ENCODE measurements around the gene XRRA1.

- TF ChIP-seq KLF1 (tag by site-specific recombination; IDR thresholded peaks at IDR 0.05) (no peak), ZEB2 (tag by site-specific recombination; IDR thresholded peaks at IDR 0.05) (no peak), CTCF (tag by site-specific recombination; IDR thresholded peaks at IDR 0.05) (no peak), ZNF423 (tag by site-specific recombination; IDR thresholded peaks at IDR 0.05) (no peak), ZNF223 (tag by site-specific recombination; IDR thresholded peaks at IDR 0.05) (no peak), ZNF561 (tag by site-specific recombination; IDR thresholded peaks at IDR 0.05; ENCODE audit: borderline replicate concordance) (no peak), ZNF513 (tag by site-specific recombination; IDR thresholded peaks at IDR 0.05) (no peak)
- TF ChIP-seq, protein P1, sequence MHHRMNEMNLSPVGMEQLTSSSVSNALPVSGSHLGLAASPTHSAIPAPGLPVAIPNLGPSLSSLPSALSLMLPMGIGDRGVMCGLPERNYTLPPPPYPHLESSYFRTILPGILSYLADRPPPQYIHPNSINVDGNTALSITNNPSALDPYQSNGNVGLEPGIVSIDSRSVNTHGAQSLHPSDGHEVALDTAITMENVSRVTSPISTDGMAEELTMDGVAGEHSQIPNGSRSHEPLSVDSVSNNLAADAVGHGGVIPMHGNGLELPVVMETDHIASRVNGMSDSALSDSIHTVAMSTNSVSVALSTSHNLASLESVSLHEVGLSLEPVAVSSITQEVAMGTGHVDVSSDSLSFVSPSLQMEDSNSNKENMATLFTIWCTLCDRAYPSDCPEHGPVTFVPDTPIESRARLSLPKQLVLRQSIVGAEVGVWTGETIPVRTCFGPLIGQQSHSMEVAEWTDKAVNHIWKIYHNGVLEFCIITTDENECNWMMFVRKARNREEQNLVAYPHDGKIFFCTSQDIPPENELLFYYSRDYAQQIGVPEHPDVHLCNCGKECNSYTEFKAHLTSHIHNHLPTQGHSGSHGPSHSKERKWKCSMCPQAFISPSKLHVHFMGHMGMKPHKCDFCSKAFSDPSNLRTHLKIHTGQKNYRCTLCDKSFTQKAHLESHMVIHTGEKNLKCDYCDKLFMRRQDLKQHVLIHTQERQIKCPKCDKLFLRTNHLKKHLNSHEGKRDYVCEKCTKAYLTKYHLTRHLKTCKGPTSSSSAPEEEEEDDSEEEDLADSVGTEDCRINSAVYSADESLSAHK (tag by site-specific recombination; IDR thresholded peaks at IDR 0.05): no peak
- TF ChIP-seq, protein P2, sequence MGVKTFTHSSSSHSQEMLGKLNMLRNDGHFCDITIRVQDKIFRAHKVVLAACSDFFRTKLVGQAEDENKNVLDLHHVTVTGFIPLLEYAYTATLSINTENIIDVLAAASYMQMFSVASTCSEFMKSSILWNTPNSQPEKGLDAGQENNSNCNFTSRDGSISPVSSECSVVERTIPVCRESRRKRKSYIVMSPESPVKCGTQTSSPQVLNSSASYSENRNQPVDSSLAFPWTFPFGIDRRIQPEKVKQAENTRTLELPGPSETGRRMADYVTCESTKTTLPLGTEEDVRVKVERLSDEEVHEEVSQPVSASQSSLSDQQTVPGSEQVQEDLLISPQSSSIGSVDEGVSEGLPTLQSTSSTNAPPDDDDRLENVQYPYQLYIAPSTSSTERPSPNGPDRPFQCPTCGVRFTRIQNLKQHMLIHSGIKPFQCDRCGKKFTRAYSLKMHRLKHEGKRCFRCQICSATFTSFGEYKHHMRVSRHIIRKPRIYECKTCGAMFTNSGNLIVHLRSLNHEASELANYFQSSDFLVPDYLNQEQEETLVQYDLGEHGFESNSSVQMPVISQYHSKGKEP (tag by site-specific recombination; IDR thresholded peaks at IDR 0.05): no peak
Measured at GRCh38 chr11:74981888-74982287, 33.0 kb upstream of the XRRA1 start.

All from HEK293 (cell line).